22Rv1 (cell line): Measurements from ENCODE around the gene MGME1.

ENCODE experiments used
- H3K27ac ChIP-seq: fragments of 450-650 bp; 2 replicates; pipeline ENCODE4 v1.5.1; 2017
- ZFX ChIP-seq: fragments of 450-650 bp; IDR thresholded peaks from 2 replicates; pipeline ENCODE4 v1.6.1; 2017; ENCODE audit warnings: antibody characterized with exemption, borderline replicate concordance
- TF ChIP-seq, protein P1 (sequence below): fragments of 450-650 bp; IDR thresholded peaks from 2 replicates; pipeline ENCODE4 v1.5.1; 2017; ENCODE audit warnings: mild to moderate bottlenecking

Gene MGME1, protein sequence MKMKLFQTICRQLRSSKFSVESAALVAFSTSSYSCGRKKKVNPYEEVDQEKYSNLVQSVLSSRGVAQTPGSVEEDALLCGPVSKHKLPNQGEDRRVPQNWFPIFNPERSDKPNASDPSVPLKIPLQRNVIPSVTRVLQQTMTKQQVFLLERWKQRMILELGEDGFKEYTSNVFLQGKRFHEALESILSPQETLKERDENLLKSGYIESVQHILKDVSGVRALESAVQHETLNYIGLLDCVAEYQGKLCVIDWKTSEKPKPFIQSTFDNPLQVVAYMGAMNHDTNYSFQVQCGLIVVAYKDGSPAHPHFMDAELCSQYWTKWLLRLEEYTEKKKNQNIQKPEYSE

DNA sequence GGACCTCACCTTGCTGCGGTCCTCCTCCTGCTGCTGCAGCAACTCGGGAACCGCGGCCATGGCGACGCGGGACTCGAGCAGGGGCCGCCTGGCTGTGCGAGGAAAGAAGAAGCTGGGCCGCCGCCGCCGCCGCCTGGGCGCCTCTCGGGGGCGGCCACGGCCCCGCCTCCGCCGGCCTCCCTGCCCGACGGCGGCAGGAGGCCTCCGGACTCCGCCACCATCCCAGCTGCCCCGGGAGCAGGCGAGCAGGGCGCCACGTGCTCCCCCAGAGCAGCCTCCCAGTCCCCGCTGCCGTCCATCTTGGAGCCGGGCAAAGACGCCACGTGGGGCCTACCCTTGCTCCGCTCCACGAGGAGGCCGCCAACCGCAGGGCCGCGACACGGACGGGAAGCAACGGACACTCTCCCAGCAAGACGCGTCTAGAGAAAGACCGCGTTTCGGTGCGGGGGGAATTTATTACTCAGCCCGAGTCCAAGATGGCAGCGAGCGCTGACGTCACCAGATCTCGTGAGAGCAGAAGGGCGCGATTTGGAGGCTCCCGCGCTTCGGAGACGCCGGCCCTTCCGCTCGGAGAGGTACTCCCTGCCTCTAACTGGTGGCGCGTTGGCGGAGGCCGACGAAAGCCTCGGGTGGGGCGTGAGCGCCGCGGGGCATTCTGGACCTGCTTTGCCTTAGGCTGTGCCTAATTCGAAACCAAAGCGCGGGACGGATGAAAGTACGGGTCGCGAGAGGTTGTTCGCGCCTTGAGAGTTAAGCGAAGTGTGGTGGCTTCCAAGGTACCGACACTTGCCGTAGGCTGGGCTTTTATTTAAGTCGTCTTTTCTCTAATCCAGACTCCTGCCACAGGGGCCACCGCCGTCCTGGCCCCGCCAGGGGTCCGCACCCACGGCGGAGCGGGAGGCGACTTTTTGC, at the start of gene MGME1, which contains the start of gene SNX5:
Gene MGME1, plus strand, starts transcription at position 653 of the 912 bp plus-strand sequence. CDS start 842 bp downstream, outside the sequence.
Gene SNX5, minus strand, starts transcription at position 429 of the 912 bp plus-strand sequence. Its CDS starts 369 bp downstream, at position 60.
- peak within 1 kb of the TSS; percentile 99 for H3K27ac ChIP-seq
- TF ChIP-seq ZFX = no peak
- TF ChIP-seq, protein P1, sequence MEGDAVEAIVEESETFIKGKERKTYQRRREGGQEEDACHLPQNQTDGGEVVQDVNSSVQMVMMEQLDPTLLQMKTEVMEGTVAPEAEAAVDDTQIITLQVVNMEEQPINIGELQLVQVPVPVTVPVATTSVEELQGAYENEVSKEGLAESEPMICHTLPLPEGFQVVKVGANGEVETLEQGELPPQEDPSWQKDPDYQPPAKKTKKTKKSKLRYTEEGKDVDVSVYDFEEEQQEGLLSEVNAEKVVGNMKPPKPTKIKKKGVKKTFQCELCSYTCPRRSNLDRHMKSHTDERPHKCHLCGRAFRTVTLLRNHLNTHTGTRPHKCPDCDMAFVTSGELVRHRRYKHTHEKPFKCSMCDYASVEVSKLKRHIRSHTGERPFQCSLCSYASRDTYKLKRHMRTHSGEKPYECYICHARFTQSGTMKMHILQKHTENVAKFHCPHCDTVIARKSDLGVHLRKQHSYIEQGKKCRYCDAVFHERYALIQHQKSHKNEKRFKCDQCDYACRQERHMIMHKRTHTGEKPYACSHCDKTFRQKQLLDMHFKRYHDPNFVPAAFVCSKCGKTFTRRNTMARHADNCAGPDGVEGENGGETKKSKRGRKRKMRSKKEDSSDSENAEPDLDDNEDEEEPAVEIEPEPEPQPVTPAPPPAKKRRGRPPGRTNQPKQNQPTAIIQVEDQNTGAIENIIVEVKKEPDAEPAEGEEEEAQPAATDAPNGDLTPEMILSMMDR = no peak

DNA sequence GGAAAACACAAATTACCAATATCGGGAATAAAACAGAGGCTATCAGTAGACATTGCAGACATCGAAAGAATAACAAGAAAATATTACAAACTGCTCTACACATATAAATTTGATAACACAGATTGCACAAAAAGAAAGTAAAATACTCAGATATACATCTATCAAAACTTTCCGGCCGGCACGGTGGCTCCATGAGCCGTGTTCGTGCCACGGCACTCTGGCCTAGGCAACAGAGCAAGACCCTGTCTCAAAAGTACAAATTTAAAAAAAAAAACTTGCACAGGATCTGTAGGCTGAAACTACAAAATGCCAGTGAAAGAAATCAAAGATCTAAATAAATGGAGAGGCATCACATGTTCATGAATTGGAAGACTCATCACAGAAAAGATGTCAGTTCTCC, 49.7 kb upstream of the MGME1 start:
- TF ChIP-seq, protein P1 = no peak
- no peak for TF ChIP-seq ZFX

DNA sequence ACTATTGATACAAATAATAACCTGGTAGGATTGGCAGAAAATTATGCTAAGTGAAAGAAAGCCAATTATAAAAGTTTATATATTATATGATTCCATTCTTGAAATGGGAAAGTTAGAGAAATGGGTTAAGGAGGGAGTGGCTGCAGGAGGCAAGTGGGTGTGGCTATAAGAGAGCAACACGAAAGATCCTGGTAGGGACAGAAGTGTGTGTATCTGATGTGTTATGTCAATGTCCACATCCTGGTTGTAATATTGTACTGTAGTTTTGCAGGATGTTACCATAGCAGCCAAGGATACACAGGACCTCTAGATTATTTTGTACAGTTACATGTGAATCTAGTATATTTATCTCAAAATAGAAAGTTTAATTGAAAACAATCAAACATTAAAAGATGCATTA, 47.0 kb upstream of the MGME1 start:
- TF ChIP-seq ZFX = no peak
- TF ChIP-seq, protein P1 = no peak
- H3K27ac ChIP-seq = 0 out of 2 replicates have a peak overlapping the region, but pooled peaks have one; percentile 5

More for the DNA sequence above, 49.7 kb upstream of the MGME1 start:
- H3K27ac ChIP-seq = no peak overlapping the region

DNA sequence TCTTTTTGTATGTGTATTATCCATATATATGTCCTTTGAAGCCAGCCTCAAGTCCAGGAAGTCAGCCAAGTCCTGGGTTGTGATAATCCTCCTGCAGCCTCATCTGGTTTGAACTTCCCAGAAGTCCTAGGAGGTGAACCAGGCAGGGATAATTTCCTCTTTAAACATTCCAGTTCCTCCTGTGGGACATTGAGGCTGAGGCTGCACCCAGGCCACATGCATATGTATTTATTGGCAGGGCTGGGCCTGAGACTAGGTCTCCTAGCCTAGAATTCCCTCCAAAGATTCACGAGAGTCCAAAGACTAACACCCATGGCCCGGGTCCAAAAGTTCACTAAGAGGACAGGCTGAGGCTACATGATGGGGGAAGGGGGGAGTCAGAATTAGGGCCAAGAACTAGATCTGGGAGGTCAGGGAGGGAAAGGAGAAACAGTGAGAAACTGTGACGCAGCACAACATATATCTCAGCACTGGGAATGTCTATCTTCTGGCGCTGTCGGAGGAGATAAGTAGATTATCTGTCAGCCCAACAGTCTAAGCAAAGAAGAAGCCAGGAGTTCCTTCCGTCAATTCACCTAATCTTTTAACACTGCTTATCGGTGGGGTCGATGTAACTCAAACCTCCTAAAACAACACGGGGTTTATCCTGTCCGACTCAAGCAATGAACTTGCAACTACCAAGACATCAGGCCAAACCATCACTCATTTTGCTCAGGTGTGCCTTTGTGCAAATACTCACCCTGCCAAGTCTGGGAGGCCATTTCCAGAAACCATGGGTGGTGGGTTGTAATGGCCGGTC, 43.5 kb upstream of the MGME1 start:
- TF ChIP-seq, protein P1 = no peak
- no peak for TF ChIP-seq ZFX

DNA sequence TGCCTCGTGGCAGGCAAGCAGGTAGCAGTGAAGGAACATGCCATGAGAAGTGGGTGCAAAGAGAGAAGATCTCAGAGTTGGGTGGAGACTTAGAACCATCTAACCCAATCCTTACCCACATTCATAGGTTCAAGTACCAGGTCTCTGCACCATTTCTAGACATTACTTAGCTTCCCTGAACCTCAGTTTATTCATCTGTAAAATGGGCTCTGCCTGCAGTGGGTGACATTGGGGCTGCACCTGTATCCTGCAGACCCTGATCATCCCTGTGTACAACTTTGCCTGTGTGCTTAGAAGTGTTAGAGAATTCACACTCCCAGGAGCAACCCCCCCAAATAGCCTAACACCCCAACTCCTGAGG, 42.9 kb upstream of the MGME1 start:
- TF ChIP-seq ZFX = no peak
- TF ChIP-seq, protein P1 = no peak
- no peak overlapping the region for H3K27ac ChIP-seq

More for the DNA sequence above, 43.5 kb upstream of the MGME1 start:
- no peak overlapping the region for H3K27ac ChIP-seq

DNA sequence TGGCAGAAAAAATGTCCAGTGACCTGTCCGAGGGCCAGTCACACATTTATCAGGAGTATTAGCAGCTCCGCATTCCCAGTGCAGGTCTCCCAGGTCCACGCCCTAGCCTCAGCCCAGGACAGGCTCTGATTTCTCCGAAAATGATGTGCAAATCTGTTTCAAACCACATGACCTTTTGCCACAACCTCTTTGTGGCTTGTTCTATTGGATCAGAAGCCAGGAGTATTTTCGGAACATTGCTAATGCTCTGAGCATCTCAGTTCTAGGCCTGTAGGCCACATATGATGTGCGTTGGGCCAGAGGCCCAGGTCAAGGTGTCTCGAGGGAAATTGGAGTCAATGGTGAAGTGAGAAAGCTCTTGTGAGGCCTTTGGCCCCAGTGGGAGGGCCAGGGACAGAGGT, 40.6 kb upstream of the MGME1 start:
- TF ChIP-seq, protein P1 = no peak
- TF ChIP-seq ZFX = no peak
- H3K27ac ChIP-seq = peak overlapping the region; percentile 72
